ENCODE results near the gene CXXC1. TPM values are rescaled to one million over a fixed set of nuclear protein-coding genes. Genes with fewer than 3 reads are reported as not detected.
A peak's percentile ranks its signal among the peaks of the same experiment; 100 is the strongest.

Gene CXXC1
- total and polyA plus RNA-seq, 8 donors: 55.5 to 78.0 (median 64.8) TPM

DNA sequence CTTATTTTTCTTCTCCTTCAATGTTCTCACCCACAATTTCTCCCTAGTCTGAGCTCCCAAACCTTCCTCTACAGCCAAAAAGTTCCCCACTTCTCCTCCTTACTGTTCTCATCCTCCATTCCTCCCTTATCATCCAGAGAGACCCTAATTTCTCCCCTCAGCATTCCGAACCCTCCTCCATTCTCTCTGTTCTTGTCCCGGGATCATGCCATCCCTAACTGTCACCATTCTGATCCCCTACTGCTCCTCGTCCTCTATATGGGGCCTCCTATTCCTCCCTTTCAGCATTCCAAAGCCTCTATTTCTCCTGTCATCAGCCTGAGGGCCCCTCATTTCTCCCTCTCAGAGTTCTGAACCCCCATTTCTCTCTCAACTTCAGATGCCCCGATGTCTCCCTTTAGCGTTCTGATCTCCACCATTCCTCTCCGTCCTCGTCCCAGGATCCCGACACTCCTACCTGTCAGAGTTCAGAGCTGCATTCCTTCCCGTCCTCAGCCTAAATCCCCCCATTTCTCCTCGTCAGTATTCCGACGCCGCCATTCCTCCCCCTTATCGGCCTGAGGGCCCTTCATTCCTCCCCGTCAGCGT, 6.7 kb downstream of the CXXC1 start:
- TF ChIP-seq, protein P1, sequence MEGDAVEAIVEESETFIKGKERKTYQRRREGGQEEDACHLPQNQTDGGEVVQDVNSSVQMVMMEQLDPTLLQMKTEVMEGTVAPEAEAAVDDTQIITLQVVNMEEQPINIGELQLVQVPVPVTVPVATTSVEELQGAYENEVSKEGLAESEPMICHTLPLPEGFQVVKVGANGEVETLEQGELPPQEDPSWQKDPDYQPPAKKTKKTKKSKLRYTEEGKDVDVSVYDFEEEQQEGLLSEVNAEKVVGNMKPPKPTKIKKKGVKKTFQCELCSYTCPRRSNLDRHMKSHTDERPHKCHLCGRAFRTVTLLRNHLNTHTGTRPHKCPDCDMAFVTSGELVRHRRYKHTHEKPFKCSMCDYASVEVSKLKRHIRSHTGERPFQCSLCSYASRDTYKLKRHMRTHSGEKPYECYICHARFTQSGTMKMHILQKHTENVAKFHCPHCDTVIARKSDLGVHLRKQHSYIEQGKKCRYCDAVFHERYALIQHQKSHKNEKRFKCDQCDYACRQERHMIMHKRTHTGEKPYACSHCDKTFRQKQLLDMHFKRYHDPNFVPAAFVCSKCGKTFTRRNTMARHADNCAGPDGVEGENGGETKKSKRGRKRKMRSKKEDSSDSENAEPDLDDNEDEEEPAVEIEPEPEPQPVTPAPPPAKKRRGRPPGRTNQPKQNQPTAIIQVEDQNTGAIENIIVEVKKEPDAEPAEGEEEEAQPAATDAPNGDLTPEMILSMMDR (IDR thresholded peaks at IDR 0.05): no peak
- Histone ChIP-seq H3K27ac (peak overlapping the region; percentile 82 to 90), H3K4me3 (peak overlapping the region; percentile 78 to 92), H3K36me3 (peaks cover 0 to 72% of the 10 kb centered on the region in 2 donors), H3K4me1 (peaks cover 9 to 42% of the 10 kb centered on the region in 2 donors), H3K9me3 (no peaks in the 10 kb centered on the region), H3K27me3 (no peaks in the 10 kb centered on the region)
- ATAC-seq: no peak
- DNase-seq: no peak
- intact Hi-C loops (cut with DNase I): no loop called here

DNA sequence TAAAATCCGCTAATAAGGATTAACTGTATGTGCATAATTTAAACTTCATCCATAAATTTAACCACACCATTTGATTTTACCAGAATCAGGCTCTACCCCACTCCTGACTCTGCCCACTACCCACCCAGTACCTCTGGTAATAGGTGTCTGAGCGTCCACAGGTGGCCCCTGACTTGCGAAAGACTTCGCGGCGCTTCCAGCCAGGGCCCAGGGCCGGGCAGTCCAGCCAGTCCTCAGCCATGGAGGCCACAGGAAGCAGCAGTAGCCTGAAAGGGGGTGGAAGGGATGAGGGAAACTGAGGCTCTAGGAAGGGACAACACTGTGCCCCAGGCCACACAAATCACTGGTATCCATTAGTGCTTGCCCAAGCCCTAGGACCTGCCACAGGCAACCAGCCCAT, 7.7 kb downstream of the CXXC1 start:
- Histone ChIP-seq H3K27me3 (no peaks in the 10 kb centered on the region), H3K4me1 (peaks cover 9 to 38% of the 10 kb centered on the region in 2 donors), H3K9me3 (no peaks in the 10 kb centered on the region), H3K36me3 (peaks cover 0 to 72% of the 10 kb centered on the region in 2 donors), H3K4me3 (peak overlapping the region in 1 of 2 donors; percentile 92), H3K27ac (no peak overlapping the region)
- TF ChIP-seq, protein P1 (IDR thresholded peaks at IDR 0.05): no peak
- no peak for ATAC-seq
- no peak for DNase-seq
- intact Hi-C loops (cut with DNase I): no loop called here

DNA sequence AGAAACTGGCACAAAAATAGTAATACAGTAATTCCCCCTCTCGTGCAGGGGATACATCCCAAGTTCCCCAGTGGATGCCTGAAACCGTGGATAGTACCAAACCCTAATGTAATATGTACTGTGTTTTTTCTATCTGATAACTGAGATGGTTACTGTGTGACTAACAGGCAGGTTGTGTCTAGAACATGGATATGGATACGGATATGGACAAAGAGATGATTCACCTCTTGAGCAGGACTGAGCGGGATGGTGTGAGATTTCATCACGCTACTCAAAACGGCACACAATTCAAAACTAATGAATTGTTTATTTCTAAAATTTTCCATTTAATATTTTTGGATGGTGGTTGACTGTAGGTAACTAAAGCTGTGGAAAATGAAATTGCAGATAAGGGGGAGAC, 9.6 kb downstream of the CXXC1 start:
- ATAC-seq: no peak
- Histone ChIP-seq H3K4me1 (peaks cover 9 to 33% of the 10 kb centered on the region in 2 donors), H3K27ac (no peak overlapping the region), H3K9me3 (no peaks in the 10 kb centered on the region), H3K36me3 (peaks cover 0 to 72% of the 10 kb centered on the region in 2 donors), H3K27me3 (no peaks in the 10 kb centered on the region), H3K4me3 (no peak overlapping the region)
- intact Hi-C loops (cut with DNase I): no loop called here
- no peak for DNase-seq
- TF ChIP-seq, protein P1 (IDR thresholded peaks at IDR 0.05): no peak

DNA sequence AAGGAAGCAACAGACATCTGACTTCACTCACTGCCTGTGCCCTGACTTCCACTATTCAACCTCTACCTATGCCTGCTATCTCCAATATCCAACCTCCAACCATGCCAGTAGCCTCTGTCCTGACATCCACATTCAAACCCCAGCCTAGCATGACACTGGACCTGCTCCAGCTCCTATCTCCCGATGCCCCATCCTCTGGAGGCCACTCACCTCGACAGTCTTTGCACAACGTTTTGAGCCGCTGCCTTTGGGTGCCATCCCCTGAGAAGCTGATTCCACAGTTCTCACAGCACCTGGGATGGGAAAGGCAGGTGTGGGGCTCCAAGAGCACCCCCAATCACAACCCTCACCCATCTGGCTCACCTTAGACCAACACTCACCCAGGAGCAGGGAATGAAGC, 11.0 kb downstream of the CXXC1 start:
- intact Hi-C loops (cut with DNase I): no loop called here
- peaks cover 0 to 79% of the 10 kb centered on the region in 2 donors for H3K36me3 ChIP-seq
- DNase-seq: no peak
- no peaks in the 10 kb centered on the region for H3K27me3 ChIP-seq
- no peak overlapping the region for H3K27ac ChIP-seq
- no peak overlapping the region for H3K4me3 ChIP-seq
- TF ChIP-seq, protein P1 (IDR thresholded peaks at IDR 0.05): no peak
- peaks cover 6 to 28% of the 10 kb centered on the region in 2 donors for H3K4me1 ChIP-seq
- ATAC-seq: no peak
- H3K9me3 ChIP-seq: no peaks in the 10 kb centered on the region

DNA sequence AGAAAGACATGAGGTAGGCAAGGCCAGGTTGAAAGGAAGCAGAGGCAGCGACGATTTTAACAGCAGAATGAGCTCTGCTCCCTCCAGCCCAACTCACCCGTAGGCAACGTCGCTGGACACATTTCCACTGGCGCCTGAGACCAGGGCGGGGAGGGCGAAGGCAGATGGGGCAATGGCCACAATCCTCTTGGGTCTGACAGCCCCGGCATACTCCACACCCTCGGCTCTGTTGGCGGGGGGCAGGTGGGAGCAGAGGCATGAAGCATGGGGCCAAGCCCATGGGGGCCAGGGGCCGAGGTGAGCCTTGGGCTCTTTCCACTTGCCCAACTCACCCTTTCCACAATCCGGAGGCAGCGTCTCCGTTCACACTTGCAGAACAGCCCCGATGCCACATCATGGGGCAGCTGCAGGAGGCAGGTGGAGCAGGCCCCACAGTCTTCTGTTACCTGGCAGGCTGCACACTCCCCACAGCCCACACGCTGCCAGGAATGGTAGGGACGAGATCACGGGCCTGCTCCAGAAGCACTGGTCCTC, 11.9 kb downstream of the CXXC1 start:
- TF ChIP-seq, protein P1 (IDR thresholded peaks at IDR 0.05): no peak

More for the DNA sequence above, 11.9 kb downstream of the CXXC1 start:
- no peak overlapping the region for H3K27ac ChIP-seq
- H3K27me3 ChIP-seq: no peaks in the 10 kb centered on the region
- H3K36me3 ChIP-seq: peaks cover 0 to 87% of the 10 kb centered on the region in 2 donors
- intact Hi-C loops (cut with DNase I): no loop called here
- DNase-seq: peak in 1 of 4 donors; percentile 61
- no peak overlapping the region for H3K4me3 ChIP-seq
- no peaks in the 10 kb centered on the region for H3K9me3 ChIP-seq
- H3K4me1 ChIP-seq: peaks cover 6 to 24% of the 10 kb centered on the region in 2 donors
- ATAC-seq: no peak
